H1 (cell line): ENCODE results near the gene MPPED1. TPM values are rescaled to one million over a fixed set of nuclear protein-coding genes. Genes with fewer than 3 reads are reported as not detected.

Experiments
- CEBPB ChIP-seq: IDR thresholded peaks from 2 replicates; pipeline ENCODE4 v1.6.1; 2012; ENCODE audit warnings: low read depth, low read length
- CHD2 ChIP-seq: IDR thresholded peaks from 2 replicates; pipeline ENCODE4 v1.6.1; 2012; ENCODE audit warnings: low read length, improper control_type of control experiment
- EZH2 ChIP-seq: fragments of 200-600 bp; sonication (generic); IDR thresholded peaks from 2 replicates; pipeline ENCODE4 v1.7.1; 2012; ENCODE audit warnings: low read depth, mild to moderate bottlenecking, moderate library complexity, low read length, inconsistent platforms; ENCODE audit not compliant: severe bottlenecking
- RNF2 ChIP-seq: fragments of 200-900, 300-1000 bp; sonication (generic); IDR thresholded peaks from 2 replicates; pipeline ENCODE4 v1.7.1; 2016; ENCODE audit warnings: borderline replicate concordance, low read depth, mild to moderate bottlenecking, antibody characterized with exemption, low read length; ENCODE audit not compliant: poor library complexity, severe bottlenecking; ENCODE audit errors: missing control alignments
- SRF ChIP-seq: IDR thresholded peaks from 2 replicates; pipeline ENCODE4 v1.6.1; 2011; ENCODE audit warnings: mild to moderate bottlenecking, low read depth, low read length, moderate library complexity
- SUZ12 ChIP-seq: fragments of 200-600 bp; sonication (generic); IDR thresholded peaks from 2 replicates; pipeline ENCODE4 v1.6.1; 2012; ENCODE audit warnings: mild to moderate bottlenecking, inconsistent platforms, low read length, moderate library complexity, mixed read lengths
- TEAD4 ChIP-seq: IDR thresholded peaks from 2 replicates; pipeline ENCODE4 v1.6.1; 2012; ENCODE audit warnings: low read depth, low read length, inconsistent platforms, mixed read lengths
- ZNF274 ChIP-seq: IDR thresholded peaks from 2 replicates; pipeline ENCODE4 v1.7.0; 2012; ENCODE audit warnings: low read length, borderline replicate concordance; ENCODE audit errors: extremely low read depth
- polyA plus RNA-seq, 7 experiments: library from polyadenylated mRNA; depleted of rRNA in 3 of 7; stranded (reverse) in 5 of 7; unstranded in 2 of 7; fragments of >200 nt in 5 of 7; fragments of 200-250 nt in 2 of 7; gene quantifications; 1 replicate in 5 of 7; 2 replicates in 1 of 7; 4 replicates in 1 of 7; pipeline versions ENCODE4 v1.2.1 to v1.2.3, GENCODE V29; 2011 to 2013; ENCODE audit warnings: missing spikeins in 2 of 7, mixed read lengths in 2 of 7
- total RNA-seq: library from RNA; stranded (reverse); fragmentation: NEBNext Ultra II Directional; extraction: Animal tissue kit (Norgen Biotek cat#: 25700); gene quantifications from 2 replicates; pipeline ENCODE4 v1.2.1, GENCODE V29; 2021
- TF ChIP-seq, protein P1 (sequence below): fragments of 300-600 bp; sonication (generic); IDR thresholded peaks from 2 replicates; pipeline ENCODE4 v1.7.1; 2012; ENCODE audit warnings: low read length, moderate library complexity, mild to moderate bottlenecking, inconsistent platforms; ENCODE audit not compliant: insufficient replicate concordance
- TF ChIP-seq, protein P2 (sequence below): IDR thresholded peaks from 2 replicates; pipeline ENCODE4 v1.6.1; 2012; ENCODE audit warnings: inconsistent platforms

Gene MPPED1
- total and polyA plus RNA-seq, 2 of the 8 experiments (the other 6 are each of a cell fraction or from before 2014, with no cell fraction given): 0.29 to 0.37 TPM

DNA sequence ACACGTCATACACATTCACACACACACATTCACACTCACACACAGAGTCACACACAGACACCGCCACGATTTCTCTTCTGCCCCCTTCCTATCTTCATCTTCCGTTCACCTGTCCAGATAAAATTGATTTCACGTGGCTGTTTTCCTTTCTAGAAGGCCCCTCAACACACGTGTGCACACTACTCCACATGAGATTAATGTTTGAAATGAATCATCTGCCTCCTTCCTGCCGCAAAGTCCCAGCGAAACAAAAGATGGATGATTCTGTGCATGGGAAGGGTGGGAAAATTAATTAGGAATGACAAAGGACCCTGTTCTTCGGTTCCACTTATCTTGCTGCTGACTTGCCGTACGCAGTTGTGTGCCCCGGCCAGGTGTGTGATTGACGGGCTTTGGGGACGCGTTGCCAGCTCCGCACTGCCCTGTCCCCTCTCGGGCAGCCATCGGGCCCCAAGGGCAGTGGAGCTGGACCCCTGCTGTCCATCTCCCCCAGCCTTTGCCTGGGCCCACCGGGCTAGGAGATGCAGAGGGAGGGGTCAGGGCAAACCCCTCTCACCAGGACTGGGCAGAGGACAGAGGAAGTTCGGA is 73.8 kb downstream of the MPPED1 start (continued):
- TF ChIP-seq, protein P1, sequence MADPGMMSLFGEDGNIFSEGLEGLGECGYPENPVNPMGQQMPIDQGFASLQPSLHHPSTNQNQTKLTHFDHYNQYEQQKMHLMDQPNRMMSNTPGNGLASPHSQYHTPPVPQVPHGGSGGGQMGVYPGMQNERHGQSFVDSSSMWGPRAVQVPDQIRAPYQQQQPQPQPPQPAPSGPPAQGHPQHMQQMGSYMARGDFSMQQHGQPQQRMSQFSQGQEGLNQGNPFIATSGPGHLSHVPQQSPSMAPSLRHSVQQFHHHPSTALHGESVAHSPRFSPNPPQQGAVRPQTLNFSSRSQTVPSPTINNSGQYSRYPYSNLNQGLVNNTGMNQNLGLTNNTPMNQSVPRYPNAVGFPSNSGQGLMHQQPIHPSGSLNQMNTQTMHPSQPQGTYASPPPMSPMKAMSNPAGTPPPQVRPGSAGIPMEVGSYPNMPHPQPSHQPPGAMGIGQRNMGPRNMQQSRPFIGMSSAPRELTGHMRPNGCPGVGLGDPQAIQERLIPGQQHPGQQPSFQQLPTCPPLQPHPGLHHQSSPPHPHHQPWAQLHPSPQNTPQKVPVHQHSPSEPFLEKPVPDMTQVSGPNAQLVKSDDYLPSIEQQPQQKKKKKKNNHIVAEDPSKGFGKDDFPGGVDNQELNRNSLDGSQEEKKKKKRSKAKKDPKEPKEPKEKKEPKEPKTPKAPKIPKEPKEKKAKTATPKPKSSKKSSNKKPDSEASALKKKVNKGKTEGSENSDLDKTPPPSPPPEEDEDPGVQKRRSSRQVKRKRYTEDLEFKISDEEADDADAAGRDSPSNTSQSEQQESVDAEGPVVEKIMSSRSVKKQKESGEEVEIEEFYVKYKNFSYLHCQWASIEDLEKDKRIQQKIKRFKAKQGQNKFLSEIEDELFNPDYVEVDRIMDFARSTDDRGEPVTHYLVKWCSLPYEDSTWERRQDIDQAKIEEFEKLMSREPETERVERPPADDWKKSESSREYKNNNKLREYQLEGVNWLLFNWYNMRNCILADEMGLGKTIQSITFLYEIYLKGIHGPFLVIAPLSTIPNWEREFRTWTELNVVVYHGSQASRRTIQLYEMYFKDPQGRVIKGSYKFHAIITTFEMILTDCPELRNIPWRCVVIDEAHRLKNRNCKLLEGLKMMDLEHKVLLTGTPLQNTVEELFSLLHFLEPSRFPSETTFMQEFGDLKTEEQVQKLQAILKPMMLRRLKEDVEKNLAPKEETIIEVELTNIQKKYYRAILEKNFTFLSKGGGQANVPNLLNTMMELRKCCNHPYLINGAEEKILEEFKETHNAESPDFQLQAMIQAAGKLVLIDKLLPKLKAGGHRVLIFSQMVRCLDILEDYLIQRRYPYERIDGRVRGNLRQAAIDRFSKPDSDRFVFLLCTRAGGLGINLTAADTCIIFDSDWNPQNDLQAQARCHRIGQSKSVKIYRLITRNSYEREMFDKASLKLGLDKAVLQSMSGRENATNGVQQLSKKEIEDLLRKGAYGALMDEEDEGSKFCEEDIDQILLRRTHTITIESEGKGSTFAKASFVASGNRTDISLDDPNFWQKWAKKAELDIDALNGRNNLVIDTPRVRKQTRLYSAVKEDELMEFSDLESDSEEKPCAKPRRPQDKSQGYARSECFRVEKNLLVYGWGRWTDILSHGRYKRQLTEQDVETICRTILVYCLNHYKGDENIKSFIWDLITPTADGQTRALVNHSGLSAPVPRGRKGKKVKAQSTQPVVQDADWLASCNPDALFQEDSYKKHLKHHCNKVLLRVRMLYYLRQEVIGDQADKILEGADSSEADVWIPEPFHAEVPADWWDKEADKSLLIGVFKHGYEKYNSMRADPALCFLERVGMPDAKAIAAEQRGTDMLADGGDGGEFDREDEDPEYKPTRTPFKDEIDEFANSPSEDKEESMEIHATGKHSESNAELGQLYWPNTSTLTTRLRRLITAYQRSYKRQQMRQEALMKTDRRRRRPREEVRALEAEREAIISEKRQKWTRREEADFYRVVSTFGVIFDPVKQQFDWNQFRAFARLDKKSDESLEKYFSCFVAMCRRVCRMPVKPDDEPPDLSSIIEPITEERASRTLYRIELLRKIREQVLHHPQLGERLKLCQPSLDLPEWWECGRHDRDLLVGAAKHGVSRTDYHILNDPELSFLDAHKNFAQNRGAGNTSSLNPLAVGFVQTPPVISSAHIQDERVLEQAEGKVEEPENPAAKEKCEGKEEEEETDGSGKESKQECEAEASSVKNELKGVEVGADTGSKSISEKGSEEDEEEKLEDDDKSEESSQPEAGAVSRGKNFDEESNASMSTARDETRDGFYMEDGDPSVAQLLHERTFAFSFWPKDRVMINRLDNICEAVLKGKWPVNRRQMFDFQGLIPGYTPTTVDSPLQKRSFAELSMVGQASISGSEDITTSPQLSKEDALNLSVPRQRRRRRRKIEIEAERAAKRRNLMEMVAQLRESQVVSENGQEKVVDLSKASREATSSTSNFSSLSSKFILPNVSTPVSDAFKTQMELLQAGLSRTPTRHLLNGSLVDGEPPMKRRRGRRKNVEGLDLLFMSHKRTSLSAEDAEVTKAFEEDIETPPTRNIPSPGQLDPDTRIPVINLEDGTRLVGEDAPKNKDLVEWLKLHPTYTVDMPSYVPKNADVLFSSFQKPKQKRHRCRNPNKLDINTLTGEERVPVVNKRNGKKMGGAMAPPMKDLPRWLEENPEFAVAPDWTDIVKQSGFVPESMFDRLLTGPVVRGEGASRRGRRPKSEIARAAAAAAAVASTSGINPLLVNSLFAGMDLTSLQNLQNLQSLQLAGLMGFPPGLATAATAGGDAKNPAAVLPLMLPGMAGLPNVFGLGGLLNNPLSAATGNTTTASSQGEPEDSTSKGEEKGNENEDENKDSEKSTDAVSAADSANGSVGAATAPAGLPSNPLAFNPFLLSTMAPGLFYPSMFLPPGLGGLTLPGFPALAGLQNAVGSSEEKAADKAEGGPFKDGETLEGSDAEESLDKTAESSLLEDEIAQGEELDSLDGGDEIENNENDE: no peak
- TF ChIP-seq TEAD4: no peak
- TF ChIP-seq CEBPB: no peak
- TF ChIP-seq SUZ12: no peak
- no peak for TF ChIP-seq CHD2
- TF ChIP-seq SRF: no peak
- no peak for TF ChIP-seq RNF2
- no peak for TF ChIP-seq ZNF274
- no peak for TF ChIP-seq EZH2
- TF ChIP-seq, protein P2, sequence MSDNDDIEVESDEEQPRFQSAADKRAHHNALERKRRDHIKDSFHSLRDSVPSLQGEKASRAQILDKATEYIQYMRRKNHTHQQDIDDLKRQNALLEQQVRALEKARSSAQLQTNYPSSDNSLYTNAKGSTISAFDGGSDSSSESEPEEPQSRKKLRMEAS: no peak
